Fibroblast of the aortic adventitia (primary cell): ENCODE data around the gene RPL41. TPM values are rescaled to one million over a fixed set of nuclear protein-coding genes. Genes with fewer than 3 reads are reported as not detected.
A peak's percentile ranks its signal among the peaks of the same experiment; 100 is the strongest.

Experiments
- DNase-seq: peaks from one replicate; pipeline ENCODE4 v3.0.0-alpha.2; 2010; ENCODE audit warnings: low read depth
- H3K4me3 ChIP-seq: 2 replicates; pipeline ENCODE4 v1.5.1; 2011; ENCODE audit warnings: low read depth, mild to moderate bottlenecking, control low read depth, low read length, moderate library complexity
- CTCF ChIP-seq: IDR thresholded peaks from 2 replicates; pipeline ENCODE4 v1.5.1; 2011; ENCODE audit warnings: mild to moderate bottlenecking, low read length, control low read depth, inconsistent platforms; ENCODE audit not compliant: insufficient read depth
- total RNA-seq: library from RNA; depleted of rRNA; stranded (reverse); fragments of >200 nt; gene quantifications from 2 replicates; pipeline ENCODE4 v1.2.3, GENCODE V29; 2012; ENCODE audit warnings: low replicate concordance

Gene RPL41
- total RNA-seq, 1 donor = 2,772 TPM

DNA sequence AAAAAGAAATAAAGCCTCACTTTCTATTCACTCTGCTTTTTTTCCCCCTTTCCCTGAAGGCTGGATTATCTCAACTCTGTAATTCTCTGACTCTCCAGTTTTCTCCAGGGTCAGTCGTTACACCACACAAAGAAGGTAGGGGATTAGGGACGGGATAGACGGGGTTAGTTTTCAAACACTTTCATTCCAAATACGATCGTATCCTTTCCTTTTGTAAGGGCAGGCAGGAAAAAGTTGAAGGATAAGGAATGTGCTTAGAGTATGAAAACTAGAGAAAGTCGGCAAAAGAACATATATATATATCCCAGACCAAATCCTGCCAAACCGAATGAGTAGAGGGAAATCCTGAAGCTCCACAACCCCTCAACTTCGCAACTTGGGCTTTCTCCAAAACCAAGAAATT, 11.1 kb downstream of the RPL41 start:
- DNase-seq = no peak
- H3K4me3 ChIP-seq = peak overlapping the region; percentile 64
- no peak for TF ChIP-seq CTCF

DNA sequence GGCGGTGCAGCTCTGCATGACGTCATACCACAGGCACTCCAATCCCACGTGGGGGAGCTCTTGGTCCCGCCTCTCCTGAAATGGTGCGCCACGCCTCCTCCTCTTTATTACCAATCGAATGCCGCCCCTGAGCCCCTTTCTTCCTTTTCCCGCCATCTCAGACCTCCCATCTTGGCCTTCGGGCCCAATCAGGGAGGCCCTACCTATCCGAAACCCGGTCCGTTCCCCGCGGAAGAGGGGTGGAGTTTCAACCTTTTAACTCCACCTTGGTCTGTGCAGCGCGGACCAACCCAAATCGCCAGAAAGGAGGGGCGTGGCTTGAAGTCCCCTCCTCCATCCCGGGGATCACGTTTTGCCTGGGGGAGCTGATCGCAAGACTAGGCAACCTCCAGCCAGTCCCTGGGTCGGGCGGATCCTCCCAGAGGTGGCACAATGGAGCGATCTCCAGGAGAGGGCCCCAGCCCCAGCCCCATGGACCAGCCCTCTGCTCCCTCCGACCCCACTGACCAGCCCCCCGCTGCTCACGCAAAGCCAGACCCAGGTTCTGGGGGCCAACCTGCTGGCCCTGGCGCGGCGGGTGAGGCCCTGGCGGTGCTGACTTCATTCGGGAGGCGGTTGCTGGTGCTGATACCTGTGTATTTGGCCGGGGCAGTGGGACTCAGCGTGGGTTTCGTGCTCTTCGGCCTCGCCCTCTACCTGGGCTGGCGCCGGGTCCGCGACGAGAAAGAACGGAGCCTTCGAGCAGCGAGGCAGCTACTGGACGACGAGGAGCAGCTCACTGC, 11.6 kb downstream of the RPL41 start, which contains the start of gene ESYT1:
Gene ESYT1 (plus strand): TSS at position 380 of the 782 bp plus-strand sequence. CDS start 53 bp downstream, at position 433.
- TF ChIP-seq CTCF = no peak
- DNase-seq = peak; percentile 100
- peak within 1 kb of the TSS; percentile 96 for H3K4me3 ChIP-seq

DNA sequence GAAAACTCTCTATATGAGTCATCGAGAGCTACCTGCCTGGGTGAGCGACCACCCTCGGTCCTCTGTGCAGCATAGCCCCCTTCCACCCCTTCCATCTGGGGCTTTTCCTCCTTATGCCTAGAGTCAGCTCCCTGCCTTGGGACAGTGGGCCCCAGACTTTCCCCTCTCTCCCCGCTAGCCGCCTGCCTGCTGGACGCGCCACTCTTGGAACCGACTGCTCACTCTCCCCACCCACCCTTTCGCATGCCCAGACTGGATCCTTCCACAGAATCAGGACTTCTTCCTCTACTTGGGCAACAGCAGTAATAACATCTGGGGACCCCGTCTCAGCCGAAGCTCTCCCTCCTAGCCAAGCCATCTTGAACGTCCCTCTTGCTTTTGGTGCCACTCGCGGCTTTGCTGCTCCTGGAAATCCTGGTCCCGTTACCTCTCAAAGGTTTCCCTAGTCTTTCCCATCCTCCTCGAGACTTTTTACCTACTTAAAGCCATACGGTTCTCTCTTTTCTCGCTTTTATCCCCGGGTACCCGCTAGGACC, 12.3 kb downstream of the RPL41 start:
- no peak for TF ChIP-seq CTCF
- peak; percentile 31 for DNase-seq
- H3K4me3 ChIP-seq = peak overlapping the region; percentile 96

GRCh38 chr12:56129206-56129941, 12.9 kb downstream of the RPL41 start:
- H3K4me3 ChIP-seq = peak overlapping the region; percentile 96
- no peak for TF ChIP-seq CTCF
- DNase-seq = peak; percentile 35

GRCh38 chr12:56129942-56130495, 13.6 kb downstream of the RPL41 start:
- peak overlapping the region; percentile 96 for H3K4me3 ChIP-seq
- DNase-seq = no peak
- TF ChIP-seq CTCF = no peak

GRCh38 chr12:56130876-56131275, 14.4 kb downstream of the RPL41 start:
- TF ChIP-seq CTCF = no peak
- DNase-seq = no peak
- H3K4me3 ChIP-seq = no peak overlapping the region
